ENCODE data around the gene DPYSL5. TPM values are rescaled to one million over a fixed set of nuclear protein-coding genes. Genes with fewer than 3 reads are reported as not detected.

Gene DPYSL5
- total and polyA plus RNA-seq, 2 of the 8 experiments (the other 6 are each of a cell fraction or from before 2014, with no cell fraction given) = 11.9 to 16.4 TPM

- H3K4me1 ChIP-seq (replicated peaks in 1 of 4; ENCODE audit: control insufficient read depth in 3 of 4, insufficient read depth in 4 of 4, low read length in 3 of 4) = peaks cover 0 to 2% (median 0%) of the 10 kb centered on the region in 4 experiments; a peak in 1 of 7 replicates
- no peak overlapping the region for H3K27ac ChIP-seq (ENCODE audit: low read depth, low read length)
- DNase-seq (ENCODE audit: low read depth in 1 of 2, low spot score in 2 of 2) (no peak), FAIRE-seq (no peak)
- no peak overlapping the region for H2BK20ac ChIP-seq (ENCODE audit: low read length)
- no peak overlapping the region for H3K9ac ChIP-seq (replicated peaks in 1 of 4; ENCODE audit: extremely low read depth in 1 of 4, low read depth in 3 of 4, low read length in 3 of 4)
- no peaks in the 10 kb centered on the region for H4K20me1 ChIP-seq (replicated peaks in 1 of 2; ENCODE audit: control insufficient read depth in 1 of 2, insufficient read depth in 2 of 2, low read length in 2 of 2)
- H3K4ac ChIP-seq (replicated peaks; ENCODE audit: insufficient read length, low read depth, low read length) = no peak overlapping the region
- no peak overlapping the region for H2BK120ac ChIP-seq (replicated peaks; ENCODE audit: low read depth, low read length)
- no peak overlapping the region for H3K4me3 ChIP-seq (ENCODE audit: extremely low read depth in 1 of 4, insufficient read depth in 2 of 4, low read depth in 3 of 4, low read length in 4 of 4)
- H4K5ac ChIP-seq (ENCODE audit: insufficient read length, low read depth, low read length) = no peak overlapping the region
- no peak overlapping the region for H3K14ac ChIP-seq (ENCODE audit: insufficient read length)
- H2BK12ac ChIP-seq (ENCODE audit: low read depth, low read length) = no peak overlapping the region
- H4K8ac ChIP-seq (ENCODE audit: extremely low read depth, insufficient read depth, low read length) = no peak overlapping the region
- CTCF ChIA-PET (ENCODE audit: partially characterized antibody) = interaction anchor here (0.7 to 21.6 kb wide), 9 partner anchors 9 to 119 kb away, joined by 3 to 416 read pairs (median 8); no protein-coding TSS in a partner anchor
- no peak overlapping the region for H2BK5ac ChIP-seq (ENCODE audit: low read depth, low read length)
- no peak overlapping the region for H2BK15ac ChIP-seq (ENCODE audit: low read length)
- POLR2A ChIA-PET (ENCODE audit: partially characterized antibody) = interaction anchor here (1.1 to 3.2 kb wide), 4 partner anchors 9 to 52 kb away, joined by 3 to 18 read pairs (median 3); no protein-coding TSS in a partner anchor
- no peaks in the 10 kb centered on the region for H3K9me3 ChIP-seq (ENCODE audit: insufficient read depth in 2 of 2, low read depth in 1 of 2, low read length in 1 of 2)
- no peak overlapping the region for H3K56ac ChIP-seq (replicated peaks; ENCODE audit: insufficient read length, low read depth, low read length)
- H3K79me1 ChIP-seq (ENCODE audit: low read depth, low read length) = no peaks in the 10 kb centered on the region
- H3K4me2 ChIP-seq (ENCODE audit: insufficient read depth in 1 of 2, low read depth in 2 of 2, low read length in 2 of 2) = no peak overlapping the region
- 79% methylated on average over 3 of the region's 3 CpGs; no CpG with 5 or more reads in 1 of the 2 experiments for WGBS, 2 experiments (ENCODE audit: extremely low coverage in 1 of 2, insufficient coverage in 1 of 2, insufficient read length in 1 of 2, insufficient replicate concordance in 2 of 2, low coverage in 1 of 2, low lambda C conversion rate in 2 of 2, missing lambda C conversion rate in 1 of 2)
- H2AK5ac ChIP-seq (ENCODE audit: low read depth, low read length) = no peak overlapping the region
- H3K36me3 ChIP-seq (ENCODE audit: control insufficient read depth in 2 of 4, insufficient read depth in 4 of 4, low read length in 3 of 4) = no peaks in the 10 kb centered on the region
- H2AFZ ChIP-seq (ENCODE audit: low read length) = no peak overlapping the region
- H4K91ac ChIP-seq (replicated peaks; ENCODE audit: insufficient read length, low read length) = no peak overlapping the region
- no peak overlapping the region for H3K23ac ChIP-seq (ENCODE audit: insufficient read length)
- H3K27me3 ChIP-seq (replicated peaks in 1 of 4; ENCODE audit: control insufficient read depth in 3 of 4, extremely low read depth in 1 of 4, insufficient read depth in 3 of 4, low read length in 3 of 4) = peaks cover 0 to 9% (median 3%) of the 10 kb centered on the region in 4 experiments; a peak in 4 of 7 replicates
- H3K18ac ChIP-seq (ENCODE audit: extremely low read depth, low read length) = no peak overlapping the region
- no peaks in the 10 kb centered on the region for H3K23me2 ChIP-seq (ENCODE audit: low read depth, low read length)
- no peaks in the 10 kb centered on the region for H3K79me2 ChIP-seq (ENCODE audit: control insufficient read depth in 1 of 2, insufficient read depth in 2 of 2, low read length in 2 of 2)
- TF ChIP-seq POU5F1 (IDR thresholded peaks at IDR 0.05; ENCODE audit: low read depth, low read length) = no peak
- TF ChIP-seq GABPA (IDR thresholded peaks at IDR 0.05; ENCODE audit: borderline replicate concordance, insufficient read depth, low read length) = no peak
- TF ChIP-seq JUND (IDR thresholded peaks at IDR 0.05; ENCODE audit: low read length) = no peak
- no peak for TF ChIP-seq BACH1 (IDR thresholded peaks at IDR 0.05; ENCODE audit: low read length)
- TF ChIP-seq KDM5A (IDR thresholded peaks at IDR 0.05; ENCODE audit: low read length) = no peak
These were observed 116.7 kb downstream of the DPYSL5 start for GRCh38 chr2:26964446-26965130.
